Rectal smooth muscle tissue (tissue), 1 donor: Measurements from ENCODE around the gene MTA2.
"Not testable (repeated sequence)": the region's sequence is repeated elsewhere in the genome, so short reads cannot be mapped to it uniquely, and the experiment has no call there.

Source experiments
- H3K27ac ChIP-seq: one replicate; pipeline ENCODE4 v1.7.0; 2013; ENCODE audit warnings: low read depth, low read length, inconsistent platforms
- H3K27me3 ChIP-seq: one replicate; pipeline ENCODE4 v1.7.0; 2013; ENCODE audit warnings: low read length; ENCODE audit not compliant: control insufficient read depth, insufficient read depth
- H3K36me3 ChIP-seq: one replicate; pipeline ENCODE4 v1.7.0; 2013; ENCODE audit warnings: low read length; ENCODE audit not compliant: control insufficient read depth, insufficient read depth
- H3K4me1 ChIP-seq: one replicate; pipeline ENCODE4 v1.7.0; 2013; ENCODE audit warnings: low read length; ENCODE audit not compliant: control insufficient read depth, insufficient read depth
- H3K4me3 ChIP-seq: one replicate; pipeline ENCODE4 v1.7.0; 2013; ENCODE audit warnings: low read length
- H3K9ac ChIP-seq: one replicate; pipeline ENCODE4 v1.7.0; 2013; ENCODE audit warnings: low read length

MTA2 gene

GRCh38 chr11:62556108-62556874 lies 45.4 kb downstream of the MTA2 start:
- peaks cover 46% of the 10 kb centered on the region for H3K4me1 ChIP-seq

GRCh38 chr11:62555464-62556107 lies 46.1 kb downstream of the MTA2 start:
- peak overlapping the region; percentile 34 for H3K4me3 ChIP-seq
- no peaks in the 10 kb centered on the region for H3K27me3 ChIP-seq
- peak overlapping the region; percentile 91 for H3K27ac ChIP-seq
- peak overlapping the region; percentile 7 for H3K9ac ChIP-seq
- peaks cover 10% of the 10 kb centered on the region for H3K36me3 ChIP-seq
- H3K4me1 ChIP-seq, result peaks cover 43% of the 10 kb centered on the region

More at GRCh38 chr11:62556108-62556874, 45.4 kb downstream of the MTA2 start:
- no peaks in the 10 kb centered on the region for H3K27me3 ChIP-seq
- peaks cover 10% of the 10 kb centered on the region for H3K36me3 ChIP-seq
- peak overlapping the region; percentile 91 for H3K27ac ChIP-seq
- peak overlapping the region; percentile 40 for H3K4me3 ChIP-seq
- H3K9ac ChIP-seq, result peak overlapping the region; percentile 16

- H3K4me3 ChIP-seq, result peak overlapping the region; percentile 16
- no peak overlapping the region for H3K9ac ChIP-seq
- H3K27ac ChIP-seq, result peak overlapping the region; percentile 98
- H3K4me1 ChIP-seq, result peaks cover 39% of the 10 kb centered on the region
- H3K27me3 ChIP-seq, result no peaks in the 10 kb centered on the region
- H3K36me3 ChIP-seq, result peaks cover 6% of the 10 kb centered on the region
These were observed 47.1 kb downstream of the MTA2 start for GRCh38 chr11:62554387-62555167.

- Histone ChIP-seq H3K9ac (peak overlapping the region; percentile 60), H3K4me1 (peaks cover 40% of the 10 kb centered on the region), H3K27ac (peak overlapping the region; percentile 98), H3K27me3 (no peaks in the 10 kb centered on the region), H3K4me3 (peak overlapping the region; percentile 59), H3K36me3 (no peaks in the 10 kb centered on the region)
These were observed 47.8 kb downstream of the MTA2 start for GRCh38 chr11:62553839-62554361.

GRCh38 chr11:62553080-62553838 lies 48.4 kb downstream of the MTA2 start:
- Histone ChIP-seq H3K36me3 (no peaks in the 10 kb centered on the region), H3K27me3 (no peaks in the 10 kb centered on the region), H3K27ac (peak overlapping the region; percentile 98), H3K9ac (peak overlapping the region; percentile 64), H3K4me3 (peak overlapping the region; percentile 59), H3K4me1 (peaks cover 42% of the 10 kb centered on the region)

- H3K4me1 ChIP-seq, result peaks cover 47% of the 10 kb centered on the region
- no peaks in the 10 kb centered on the region for H3K27me3 ChIP-seq
- H3K27ac ChIP-seq, result peak overlapping the region; percentile 98
- no peaks in the 10 kb centered on the region for H3K36me3 ChIP-seq
- H3K4me3 ChIP-seq, result peak overlapping the region; percentile 59
- peak overlapping the region; percentile 64 for H3K9ac ChIP-seq
These were observed 49.1 kb downstream of the MTA2 start for GRCh38 chr11:62552485-62553079.

- H3K9ac ChIP-seq, H3K4me3 ChIP-seq, H3K36me3 ChIP-seq, H3K27ac ChIP-seq, H3K27me3 ChIP-seq: not testable (repeated sequence)
- peaks cover 32% of the 10 kb centered on the region for H3K4me1 ChIP-seq
These were observed 51.2 kb downstream of the MTA2 start for GRCh38 chr11:62550478-62550877.

GRCh38 chr11:62548545-62549335 lies 52.9 kb downstream of the MTA2 start:
- Histone ChIP-seq H3K4me3 (no peak overlapping the region), H3K9ac (no peak overlapping the region), H3K36me3 (peaks cover 4% of the 10 kb centered on the region), H3K27me3 (no peaks in the 10 kb centered on the region), H3K4me1 (peaks cover 27% of the 10 kb centered on the region), H3K27ac (peak overlapping the region; percentile 99)

GRCh38 chr11:62547691-62548281 lies 53.9 kb downstream of the MTA2 start:
- H3K9ac ChIP-seq, result no peak overlapping the region
- H3K27ac ChIP-seq, result peak overlapping the region; percentile 99
- H3K4me1 ChIP-seq, result peaks cover 26% of the 10 kb centered on the region
- peaks cover 7% of the 10 kb centered on the region for H3K36me3 ChIP-seq
- H3K27me3 ChIP-seq, result peaks cover 3% of the 10 kb centered on the region
- H3K4me3 ChIP-seq, result peak overlapping the region; percentile 85

- peak overlapping the region; percentile 85 for H3K4me3 ChIP-seq
- peaks cover 26% of the 10 kb centered on the region for H3K4me1 ChIP-seq
- H3K27me3 ChIP-seq, result peaks cover 3% of the 10 kb centered on the region
- peak overlapping the region; percentile 99 for H3K27ac ChIP-seq
- H3K9ac ChIP-seq, result no peak overlapping the region
- peaks cover 7% of the 10 kb centered on the region for H3K36me3 ChIP-seq
These were observed 54.6 kb downstream of the MTA2 start for GRCh38 chr11:62546929-62547625.
